Activated naive CD8-positive, alpha-beta T cell treated with anti-CD3 and anti-CD28 coated beads, Interleukin-2, amount 50 U/mL, for 24 hours (primary cell): ENCODE measurements around the gene ABCF2.

ENCODE experiments used
- ATAC-seq: fragments of 150-1000 bp; cut with Tn5 transposase; one replicate; pipeline ENCODE4 v1.10.0; 2021
- DNase-seq: peaks from one replicate; pipeline ENCODE4 v3.0.0; 2021
- H3K27ac Mint-ChIP-seq: one replicate; pipeline ENCODE4 v1.8.0; 2021; ENCODE audit warnings: mild to moderate bottlenecking, mixed read lengths
- H3K27me3 Mint-ChIP-seq: one replicate; pipeline ENCODE4 v1.8.0; 2021; ENCODE audit warnings: mixed read lengths
- H3K36me3 Mint-ChIP-seq: one replicate; pipeline ENCODE4 v1.8.0; 2021; ENCODE audit warnings: low read depth, mixed read lengths
- H3K4me1 Mint-ChIP-seq: one replicate; pipeline ENCODE4 v1.8.0; 2021; ENCODE audit warnings: mixed read lengths
- H3K4me3 Mint-ChIP-seq: one replicate; pipeline ENCODE4 v1.8.0; 2021; ENCODE audit warnings: mild to moderate bottlenecking, moderate library complexity, mixed read lengths
- H3K9me3 Mint-ChIP-seq: one replicate; pipeline ENCODE4 v1.8.0; 2021; ENCODE audit warnings: mixed read lengths

The ABCF2 gene

DNA sequence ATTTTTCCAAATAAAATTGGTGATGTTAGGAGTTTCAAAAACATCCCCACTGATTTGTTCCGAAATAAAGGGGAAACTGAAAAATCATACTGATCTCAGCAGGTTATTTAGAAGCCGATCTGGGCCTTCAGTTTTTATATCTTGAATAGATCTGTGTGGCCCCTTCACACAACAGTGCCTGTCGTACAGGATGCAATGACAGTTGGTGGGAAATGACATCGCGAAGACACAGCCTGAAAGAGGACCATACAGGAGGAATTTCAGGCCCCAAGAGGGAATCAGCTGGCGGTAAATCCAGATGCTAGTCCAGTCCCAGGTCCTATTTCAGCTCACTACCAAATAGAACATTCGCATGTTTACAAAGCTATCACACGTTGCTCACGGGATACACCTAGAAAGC is 19.7 kb downstream of the ABCF2 start:
- Mint-ChIP-seq H3K27me3 (peaks cover 9% of the 10 kb centered on the region), H3K27ac (no peak overlapping the region), H3K4me1 (peaks cover 26% of the 10 kb centered on the region), H3K36me3 (no peaks in the 10 kb centered on the region), H3K9me3 (no peaks in the 10 kb centered on the region), H3K4me3 (no peak overlapping the region)
- DNase-seq: no peak
- ATAC-seq: no peak

DNA sequence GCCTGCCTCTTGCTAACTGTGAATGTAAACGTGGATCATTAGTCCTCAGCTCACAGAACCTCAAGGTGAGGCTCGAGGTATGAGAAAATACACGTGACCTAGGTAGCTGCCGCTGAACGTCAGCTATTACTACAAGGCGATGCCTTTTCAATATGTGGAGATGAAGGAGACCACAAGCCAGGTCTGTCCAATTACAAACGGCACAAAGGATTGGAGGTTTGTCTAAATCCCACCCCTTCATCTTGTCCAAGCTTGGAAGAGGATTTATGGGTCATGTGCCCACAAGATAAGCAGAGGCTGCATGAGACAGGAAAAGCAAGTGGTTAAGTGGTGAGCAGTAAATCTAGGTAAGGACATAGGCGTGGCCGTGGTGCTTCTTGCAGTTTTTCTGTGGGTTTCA is 20.1 kb downstream of the ABCF2 start:
- Mint-ChIP-seq H3K27me3 (peaks cover 9% of the 10 kb centered on the region), H3K27ac (no peak overlapping the region), H3K4me3 (no peak overlapping the region), H3K36me3 (no peaks in the 10 kb centered on the region), H3K4me1 (peaks cover 26% of the 10 kb centered on the region), H3K9me3 (no peaks in the 10 kb centered on the region)
- DNase-seq: no peak
- no peak for ATAC-seq

DNA sequence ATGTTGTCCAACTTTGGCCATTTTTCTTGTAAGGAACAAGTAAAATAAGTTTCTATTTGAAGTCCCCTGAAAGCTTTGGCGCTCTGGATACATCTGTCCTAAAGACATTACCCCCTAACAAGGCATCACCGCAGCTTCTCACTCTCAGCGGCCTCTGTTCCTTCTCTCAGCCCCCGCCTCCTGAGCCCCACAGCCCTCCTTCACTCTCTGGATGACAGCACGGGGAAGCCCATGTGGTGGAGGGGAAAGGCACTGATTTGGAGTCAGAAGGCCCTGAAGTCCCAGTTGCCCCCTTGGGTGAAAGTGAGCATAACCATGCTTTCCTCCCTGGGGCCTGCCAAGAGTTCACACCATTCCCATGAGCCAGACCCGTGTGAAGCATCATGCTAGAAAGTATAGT is 21.3 kb downstream of the ABCF2 start:
- Mint-ChIP-seq H3K4me1 (peaks cover 26% of the 10 kb centered on the region), H3K4me3 (no peak overlapping the region), H3K27me3 (peaks cover 9% of the 10 kb centered on the region), H3K36me3 (no peaks in the 10 kb centered on the region), H3K27ac (no peak overlapping the region), H3K9me3 (no peaks in the 10 kb centered on the region)
- ATAC-seq (no peak), DNase-seq (no peak)

DNA sequence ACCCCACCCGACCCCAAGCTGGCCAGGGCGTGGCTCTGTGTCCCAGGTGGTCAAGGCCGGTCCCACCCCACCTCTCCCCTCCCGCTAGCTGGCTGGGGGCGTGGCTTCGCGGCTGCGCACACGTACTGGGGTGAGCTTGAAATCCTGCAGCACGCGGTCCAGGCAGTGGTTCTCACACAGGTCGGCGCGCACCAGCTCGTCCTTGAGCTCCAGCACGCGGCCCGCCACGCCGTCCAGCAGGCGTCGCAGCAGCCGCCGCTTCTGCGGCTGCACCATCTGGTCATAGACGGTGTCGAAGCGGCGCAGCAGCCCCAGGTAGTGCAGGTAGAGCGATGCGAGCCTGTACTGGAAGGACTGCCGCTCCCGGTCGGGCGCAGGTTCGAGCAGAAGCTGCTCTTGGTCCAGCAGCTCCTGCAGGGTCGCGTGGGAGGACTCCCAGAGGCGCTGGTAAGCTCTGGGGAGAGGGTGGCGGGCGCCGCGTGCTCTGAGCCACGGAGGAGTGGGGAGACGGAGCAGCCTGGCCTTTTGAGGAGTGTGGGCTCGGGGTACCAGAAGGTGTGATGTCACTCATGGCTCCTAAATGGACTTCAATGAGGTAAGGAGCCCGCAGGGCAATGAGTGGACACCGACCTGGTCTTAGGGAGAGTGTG is 22.5 kb downstream of the ABCF2 start:
- no peak for DNase-seq
- Mint-ChIP-seq H3K27ac (no peak overlapping the region), H3K4me1 (peaks cover 26% of the 10 kb centered on the region), H3K36me3 (no peaks in the 10 kb centered on the region), H3K27me3 (peaks cover 9% of the 10 kb centered on the region), H3K9me3 (no peaks in the 10 kb centered on the region), H3K4me3 (no peak overlapping the region)
- no peak for ATAC-seq

DNA sequence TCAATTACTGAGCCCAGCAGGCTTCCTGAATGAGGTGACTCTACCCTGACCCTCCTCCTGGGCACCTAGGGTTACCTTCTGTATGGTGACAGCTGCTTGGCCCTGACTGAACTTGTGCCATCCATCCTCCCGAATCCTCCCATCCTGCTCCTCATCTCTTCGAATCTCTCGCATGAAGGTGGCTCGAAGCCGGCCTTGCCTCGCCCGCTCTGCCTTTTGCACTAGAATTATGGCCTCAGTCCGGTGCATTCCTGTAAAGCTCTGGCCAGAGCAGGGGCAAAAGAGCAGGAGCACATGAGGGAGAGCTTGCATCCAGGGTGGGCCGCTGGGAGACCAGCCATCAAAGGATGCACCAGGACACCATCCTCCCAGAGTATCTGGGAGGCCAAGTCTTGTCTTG is 24.2 kb downstream of the ABCF2 start:
- Mint-ChIP-seq H3K4me3 (no peak overlapping the region), H3K27ac (no peak overlapping the region), H3K4me1 (peaks cover 19% of the 10 kb centered on the region), H3K9me3 (no peaks in the 10 kb centered on the region), H3K27me3 (peaks cover 9% of the 10 kb centered on the region), H3K36me3 (no peaks in the 10 kb centered on the region)
- DNase-seq (no peak), ATAC-seq (no peak)

DNA sequence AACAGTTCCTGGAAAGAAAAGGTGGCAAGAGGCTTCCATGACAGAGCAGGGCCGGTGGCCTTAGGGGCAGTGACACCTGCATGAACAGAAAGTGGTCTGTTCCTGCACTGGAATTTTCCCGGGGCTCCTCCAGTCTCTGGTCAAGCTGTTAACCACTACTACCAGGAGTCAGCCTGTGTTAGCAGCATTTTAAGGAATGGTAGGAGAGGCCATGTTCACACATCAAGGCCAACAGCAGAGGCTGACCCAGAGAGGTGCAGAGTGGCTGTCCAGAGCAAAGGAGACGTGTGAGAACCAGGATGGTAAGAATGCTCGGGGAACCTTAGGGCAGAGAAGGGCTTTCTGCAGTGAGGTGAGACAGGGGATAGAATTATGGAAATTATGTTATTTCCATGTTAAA is 25.3 kb downstream of the ABCF2 start:
- DNase-seq (no peak), ATAC-seq (no peak)
- Mint-ChIP-seq H3K4me1 (peaks cover 8% of the 10 kb centered on the region), H3K27me3 (peaks cover 9% of the 10 kb centered on the region), H3K36me3 (no peaks in the 10 kb centered on the region), H3K4me3 (no peak overlapping the region), H3K27ac (no peak overlapping the region), H3K9me3 (no peaks in the 10 kb centered on the region)

DNA sequence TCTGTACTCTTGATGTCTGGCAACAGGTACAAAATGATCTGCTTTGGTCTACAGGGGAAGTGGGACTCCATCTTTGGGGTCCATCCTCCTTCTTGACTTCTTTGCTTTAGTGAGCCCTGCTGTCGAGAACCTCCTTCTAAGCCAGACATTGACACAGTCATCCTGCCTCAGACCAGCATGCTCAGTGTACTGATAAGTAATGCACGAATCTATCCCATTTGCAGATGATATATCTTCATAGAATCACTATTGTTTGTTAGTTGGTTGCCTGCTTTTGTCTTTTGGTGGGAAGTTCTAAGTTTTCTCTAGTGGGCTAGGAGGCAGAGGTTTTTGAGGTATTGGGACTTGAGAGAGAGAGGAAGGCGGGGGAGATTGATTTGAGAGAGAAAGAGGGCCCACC is 25.7 kb downstream of the ABCF2 start:
- H3K36me3 Mint-ChIP-seq: no peaks in the 10 kb centered on the region
- peaks cover 9% of the 10 kb centered on the region for H3K27me3 Mint-ChIP-seq
- H3K27ac Mint-ChIP-seq: no peak overlapping the region
- H3K9me3 Mint-ChIP-seq: no peaks in the 10 kb centered on the region
- DNase-seq (no peak), ATAC-seq (no peak)
- no peak overlapping the region for H3K4me3 Mint-ChIP-seq
- H3K4me1 Mint-ChIP-seq: peaks cover 5% of the 10 kb centered on the region

DNA sequence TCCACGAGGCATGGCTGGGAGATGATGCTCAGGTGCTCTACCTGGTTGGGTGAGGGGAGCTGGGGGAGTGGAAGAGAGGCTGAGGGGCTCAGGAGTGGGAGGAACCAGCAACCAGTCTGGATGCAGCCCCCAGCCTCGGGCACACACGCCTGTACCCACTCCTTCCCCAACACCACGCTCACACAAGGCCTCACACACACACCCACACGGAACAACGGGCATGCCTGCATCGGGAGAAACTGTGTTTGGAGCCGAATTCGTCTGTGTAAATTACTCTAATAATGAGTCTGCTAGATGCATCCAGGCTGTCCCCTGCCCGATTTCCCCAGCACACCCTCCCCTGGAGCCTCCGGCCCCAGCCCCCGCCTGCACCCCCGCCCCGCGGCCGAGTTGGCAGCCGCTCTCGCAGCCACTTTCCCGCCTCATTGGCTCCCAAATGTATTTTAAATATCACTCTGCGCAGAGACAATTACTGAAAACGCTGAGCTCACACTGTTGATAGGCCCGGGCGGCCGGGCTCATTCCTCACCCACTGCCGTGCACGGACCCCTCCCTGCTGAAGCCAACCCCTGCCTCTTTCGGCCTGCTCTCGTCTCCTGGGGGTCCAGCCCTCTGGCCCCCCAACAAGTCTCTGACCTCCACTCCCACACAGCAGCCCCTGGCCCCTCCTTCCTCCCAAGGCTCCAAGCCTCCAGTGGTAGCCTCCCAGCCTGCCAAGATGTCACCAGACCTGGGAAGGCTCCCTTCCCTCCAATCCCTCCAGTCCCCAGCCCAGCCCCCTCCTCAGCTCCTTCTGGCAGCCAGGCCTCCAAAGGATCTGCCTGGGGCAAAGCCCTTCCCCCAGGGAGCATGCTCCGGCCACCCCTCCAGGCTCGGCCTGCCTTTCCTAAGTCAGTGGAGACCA is 27.8 kb downstream of the ABCF2 start:
- Mint-ChIP-seq H3K4me3 (no peak overlapping the region), H3K36me3 (no peaks in the 10 kb centered on the region), H3K27ac (no peak overlapping the region), H3K27me3 (peaks cover 5% of the 10 kb centered on the region), H3K9me3 (no peaks in the 10 kb centered on the region), H3K4me1 (no peaks in the 10 kb centered on the region)
- DNase-seq (no peak), ATAC-seq (no peak)

DNA sequence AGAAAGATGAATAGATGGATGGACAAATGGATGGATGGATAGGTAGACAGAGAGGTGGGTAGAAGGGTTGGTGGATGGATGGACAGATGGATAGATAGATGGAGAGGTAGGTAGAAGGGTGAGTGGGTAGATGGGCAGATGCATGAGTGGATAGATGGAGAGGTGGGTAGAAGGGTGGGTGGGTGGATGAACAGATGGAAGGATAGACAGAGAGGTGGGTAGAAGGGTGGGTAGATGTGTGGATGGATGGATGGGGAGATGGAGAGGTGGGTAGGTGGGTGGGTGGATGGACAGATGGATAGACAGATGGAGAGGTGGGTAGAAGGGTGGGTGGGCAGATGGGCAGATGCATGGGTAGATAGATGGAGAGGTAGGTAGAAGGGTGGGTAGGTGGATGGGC is 29.1 kb downstream of the ABCF2 start:
- no peak for DNase-seq
- Mint-ChIP-seq H3K4me1 (no peaks in the 10 kb centered on the region), H3K36me3 (no peaks in the 10 kb centered on the region), H3K9me3 (no peaks in the 10 kb centered on the region), H3K4me3 (no peak overlapping the region), H3K27ac (no peak overlapping the region), H3K27me3 (peaks cover 2% of the 10 kb centered on the region)
- ATAC-seq: no peak

DNA sequence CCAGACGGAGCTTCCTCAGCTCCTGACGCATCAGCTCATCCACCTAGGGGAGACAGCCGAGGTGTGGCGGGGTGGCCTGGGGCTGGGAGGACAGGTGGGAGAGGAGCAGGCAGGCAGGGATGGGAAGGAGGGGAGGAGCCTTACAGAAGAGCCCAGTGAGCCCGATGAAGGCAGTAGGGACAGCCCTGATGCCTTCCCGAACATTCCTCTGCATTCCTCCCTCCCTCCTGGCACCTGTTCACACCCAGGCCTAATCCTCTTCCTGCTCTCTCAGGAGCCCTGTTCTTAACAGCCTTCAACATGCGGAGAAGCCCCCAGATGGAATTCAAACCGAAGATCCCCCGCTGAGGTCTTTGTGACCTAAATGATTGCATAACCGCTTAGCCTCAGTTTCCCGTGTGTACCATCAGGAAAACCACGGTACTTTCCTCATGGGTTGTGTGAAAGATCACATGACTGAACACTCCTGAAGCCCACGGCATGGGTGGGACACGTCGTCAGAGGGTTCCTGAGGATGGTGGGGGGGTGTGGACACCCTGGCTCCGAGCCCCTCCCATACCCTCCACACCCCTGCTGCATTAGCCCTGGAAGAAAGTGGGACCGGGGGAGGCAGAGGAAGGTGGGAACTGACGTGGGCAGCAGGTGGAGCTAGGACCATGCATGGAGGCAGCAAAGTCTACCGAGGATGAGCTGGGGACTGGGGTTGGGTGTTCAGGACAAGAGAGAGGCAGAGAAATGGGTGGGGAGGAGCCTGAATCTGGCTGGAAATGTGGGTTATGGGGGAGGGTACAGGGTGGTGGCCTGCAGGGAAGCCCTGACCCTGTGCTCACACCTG is 31.2 kb downstream of the ABCF2 start:
- H3K27ac Mint-ChIP-seq: no peak overlapping the region
- no peaks in the 10 kb centered on the region for H3K4me1 Mint-ChIP-seq
- ATAC-seq: no peak
- no peaks in the 10 kb centered on the region for H3K36me3 Mint-ChIP-seq
- no peak for DNase-seq
- no peak overlapping the region for H3K4me3 Mint-ChIP-seq
- no peaks in the 10 kb centered on the region for H3K9me3 Mint-ChIP-seq
- H3K27me3 Mint-ChIP-seq: peaks cover 2% of the 10 kb centered on the region

DNA sequence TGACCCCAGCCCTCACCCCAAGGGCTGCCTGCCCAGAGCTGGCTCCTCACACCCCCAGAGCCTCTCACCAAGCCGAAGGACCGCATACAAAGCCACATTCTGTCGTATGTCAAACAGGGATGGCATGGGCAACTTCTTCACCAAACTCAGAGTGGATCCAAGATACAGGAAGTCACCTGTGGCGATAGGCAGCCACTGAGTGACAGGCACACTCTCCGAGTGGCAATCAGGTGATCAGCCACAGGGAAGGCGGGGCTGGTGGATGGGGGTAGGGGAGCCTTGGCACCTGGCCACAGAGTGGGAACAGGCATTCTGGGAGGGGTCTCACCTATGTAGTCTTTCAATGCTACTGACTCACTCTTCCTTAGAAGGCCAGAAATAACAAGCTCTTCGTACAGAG is 32.8 kb downstream of the ABCF2 start:
- ATAC-seq (no peak), DNase-seq (no peak)
- H3K9me3 Mint-ChIP-seq: no peaks in the 10 kb centered on the region
- no peaks in the 10 kb centered on the region for H3K36me3 Mint-ChIP-seq
- H3K27me3 Mint-ChIP-seq: peaks cover 2% of the 10 kb centered on the region
- no peak overlapping the region for H3K27ac Mint-ChIP-seq
- H3K4me1 Mint-ChIP-seq: no peaks in the 10 kb centered on the region
- H3K4me3 Mint-ChIP-seq: no peak overlapping the region

DNA sequence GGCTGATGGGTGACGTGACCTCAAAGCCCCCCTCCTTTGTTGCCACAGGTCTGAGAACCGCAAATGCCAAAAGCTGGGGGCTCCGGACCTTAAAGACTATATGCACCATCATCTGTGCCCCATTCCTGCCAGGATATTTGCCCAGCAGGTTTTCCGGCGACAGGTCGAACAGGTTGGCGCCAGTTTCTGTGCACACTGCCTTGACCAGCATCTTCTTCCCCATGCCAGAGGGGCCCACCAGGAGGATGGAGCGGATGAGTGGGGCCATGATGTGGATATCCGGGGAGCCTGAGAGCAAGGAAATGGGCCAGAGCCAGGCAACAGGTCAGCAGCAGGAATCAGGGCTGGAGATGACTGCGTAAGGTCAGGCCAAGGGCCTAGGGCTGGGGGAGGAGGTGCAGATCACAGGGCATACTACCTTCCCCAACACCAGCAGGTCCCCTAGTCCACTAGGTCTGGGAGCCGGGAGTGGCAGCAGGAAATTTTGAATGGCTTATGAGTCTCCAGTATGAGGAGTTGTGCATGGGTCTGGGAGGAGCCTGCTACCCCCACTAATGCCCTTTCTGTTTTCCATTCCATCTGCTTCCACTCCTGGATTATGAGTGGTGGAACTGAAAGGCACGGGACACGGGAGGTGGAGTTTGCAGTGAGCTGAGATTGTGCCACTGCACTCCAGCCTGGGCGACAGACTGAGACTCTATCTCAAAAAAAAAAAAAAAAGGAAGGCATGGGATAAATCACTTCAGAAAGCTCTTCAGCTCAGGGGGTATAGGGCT is 33.6 kb downstream of the ABCF2 start:
- no peaks in the 10 kb centered on the region for H3K36me3 Mint-ChIP-seq
- ATAC-seq (no peak), DNase-seq (no peak)
- no peaks in the 10 kb centered on the region for H3K4me1 Mint-ChIP-seq
- H3K4me3 Mint-ChIP-seq: no peak overlapping the region
- H3K9me3 Mint-ChIP-seq: no peaks in the 10 kb centered on the region
- no peak overlapping the region for H3K27ac Mint-ChIP-seq
- H3K27me3 Mint-ChIP-seq: peaks cover 2% of the 10 kb centered on the region

DNA sequence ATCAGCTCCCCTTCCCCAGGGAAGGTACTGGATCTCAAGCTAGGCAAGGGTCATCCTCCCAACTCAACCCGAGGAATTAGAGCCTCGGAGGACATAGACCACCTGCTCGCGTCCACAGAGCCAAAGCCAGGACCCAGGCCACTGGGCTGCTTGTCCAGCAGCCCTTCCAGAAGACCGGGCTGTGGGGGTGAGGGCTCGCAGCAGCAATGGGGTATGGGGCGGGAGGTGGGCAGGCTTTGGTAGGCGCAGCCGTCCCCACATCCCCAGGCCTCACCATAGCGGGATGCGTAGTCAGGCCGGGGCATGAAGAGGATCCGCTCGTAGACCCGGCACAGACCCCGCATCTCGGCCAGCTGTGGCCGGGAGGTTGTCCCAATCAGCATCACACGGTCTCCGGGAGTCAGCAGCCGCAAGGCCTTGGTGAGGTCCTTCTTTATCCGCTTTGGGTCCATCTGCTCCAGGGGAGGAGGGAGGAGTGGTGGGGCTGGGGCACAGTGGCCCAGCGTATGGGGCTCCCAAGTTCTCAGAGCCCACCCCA is 34.9 kb downstream of the ABCF2 start:
- Mint-ChIP-seq H3K27ac (no peak overlapping the region), H3K4me1 (no peaks in the 10 kb centered on the region), H3K27me3 (peaks cover 2% of the 10 kb centered on the region), H3K4me3 (no peak overlapping the region), H3K9me3 (no peaks in the 10 kb centered on the region), H3K36me3 (no peaks in the 10 kb centered on the region)
- DNase-seq (no peak), ATAC-seq (no peak)

DNA sequence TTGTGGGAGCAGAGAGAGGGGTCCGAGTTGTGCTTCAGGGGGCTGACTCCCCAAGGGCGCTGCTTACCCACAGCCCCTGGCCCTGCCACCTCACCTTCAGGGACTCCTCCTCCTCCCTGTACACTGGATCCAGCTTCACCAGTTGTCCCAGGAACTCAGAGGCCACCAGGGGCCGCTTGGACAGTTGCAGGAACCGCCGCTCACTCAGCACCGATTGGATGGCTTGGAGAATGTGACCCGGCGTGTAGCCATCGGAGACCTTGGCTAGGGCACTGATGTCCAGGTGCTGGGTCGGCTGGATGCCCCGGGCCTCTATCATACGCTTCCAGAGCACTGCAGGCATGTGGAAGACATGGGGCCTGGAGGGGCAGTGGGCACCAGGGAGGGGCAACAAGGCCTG is 35.5 kb downstream of the ABCF2 start:
- peaks cover 2% of the 10 kb centered on the region for H3K27me3 Mint-ChIP-seq
- H3K36me3 Mint-ChIP-seq: no peaks in the 10 kb centered on the region
- no peaks in the 10 kb centered on the region for H3K9me3 Mint-ChIP-seq
- no peak overlapping the region for H3K27ac Mint-ChIP-seq
- ATAC-seq: no peak
- no peak for DNase-seq
- H3K4me1 Mint-ChIP-seq: no peaks in the 10 kb centered on the region
- no peak overlapping the region for H3K4me3 Mint-ChIP-seq
